GM18502 (cell line): ENCODE measurements around the gene URAD.
"Not testable (repeated sequence)": the region's sequence is repeated elsewhere in the genome, so short reads cannot be mapped to it uniquely, and the experiment has no call there.

Source experiments
- ATAC-seq: cut with Tn5 transposase; IDR thresholded peaks from one replicate; pipeline ENCODE4 v1.9.1; 2021; ENCODE audit warnings: mild to moderate bottlenecking; ENCODE audit not compliant: unreplicated experiment, poor library complexity

Gene URAD

GRCh38 chr13:27988520-27988919 is at the start of gene URAD:
Gene URAD (minus strand): TSS chr13:27988693. CDS start chr13:27988637, 56 bp downstream.
- no peak for ATAC-seq

GRCh38 chr13:28037399-28037798 is 48.9 kb upstream of the URAD start:
- no peak for ATAC-seq

- no peak for ATAC-seq
Measured at GRCh38 chr13:28035146-28035782, 46.8 kb upstream of the URAD start.

GRCh38 chr13:28033894-28034655 is 45.6 kb upstream of the URAD start:
- ATAC-seq = no peak

- not testable (repeated sequence) for ATAC-seq
Measured at GRCh38 chr13:28032438-28032837, 43.9 kb upstream of the URAD start.

- ATAC-seq = no peak
Measured at GRCh38 chr13:28031896-28032288, 43.4 kb upstream of the URAD start.

GRCh38 chr13:28031220-28031895 is 42.9 kb upstream of the URAD start:
- peak; percentile 46 for ATAC-seq

GRCh38 chr13:28027607-28028364 is 39.3 kb upstream of the URAD start:
- ATAC-seq = no peak

GRCh38 chr13:28027071-28027470 is 38.6 kb upstream of the URAD start:
- no peak for ATAC-seq

- ATAC-seq = no peak
Measured at GRCh38 chr13:28026508-28026907, 38.0 kb upstream of the URAD start.

- ATAC-seq = no peak
Measured at GRCh38 chr13:28022848-28023518, 34.5 kb upstream of the URAD start.

- ATAC-seq = no peak
Measured at GRCh38 chr13:28014301-28014700, 25.8 kb upstream of the URAD start.

- ATAC-seq = no peak
Measured at GRCh38 chr13:28013482-28013881, 25.0 kb upstream of the URAD start.

- ATAC-seq = peak; percentile 91
Measured at GRCh38 chr13:28012896-28013295, 24.4 kb upstream of the URAD start.

- ATAC-seq = peak; percentile 13
Measured at GRCh38 chr13:28012383-28012782, 23.9 kb upstream of the URAD start.

GRCh38 chr13:28010046-28010445 is 21.6 kb upstream of the URAD start:
- no peak for ATAC-seq

GRCh38 chr13:28005016-28005415 is 16.5 kb upstream of the URAD start:
- not testable (repeated sequence) for ATAC-seq

- ATAC-seq = no peak
Measured at GRCh38 chr13:28002886-28003698, 14.6 kb upstream of the URAD start.

- no peak for ATAC-seq
Measured at GRCh38 chr13:28001837-28002473, 13.5 kb upstream of the URAD start.
